Loucy (cell line): ENCODE results near the gene ARF4.
A peak's percentile ranks its signal among the peaks of the same experiment; 100 is the strongest.

Source experiments
- H2AFZ ChIP-seq: fragments of 200-600 bp; sonication (generic); 2 replicates; pipeline ENCODE4 v1.6.0; 2016; ENCODE audit warnings: antibody characterized with exemption, mild to moderate bottlenecking, low read length, moderate library complexity
- H3F3A ChIP-seq: fragments of 200-600 bp; 2 replicates; pipeline ENCODE4 v1.6.0; 2016; ENCODE audit warnings: antibody characterized with exemption, low read depth, mild to moderate bottlenecking
- H3K27me3 ChIP-seq: fragments of 200-600 bp; sonication (generic); 2 replicates; pipeline ENCODE4 v1.6.1; 2014; ENCODE audit warnings: low read length, mild to moderate bottlenecking; ENCODE audit not compliant: insufficient read depth, poor library complexity, severe bottlenecking
- H3K36me3 ChIP-seq: fragments of 200-600 bp; sonication (generic); 2 replicates; pipeline ENCODE4 v1.6.1; 2016; ENCODE audit warnings: low read length; ENCODE audit not compliant: insufficient read depth
- H3K4me1 ChIP-seq: fragments of 200-600 bp; sonication (generic); 2 replicates; pipeline ENCODE4 v1.5.1; 2014; ENCODE audit warnings: low read length, mild to moderate bottlenecking; ENCODE audit not compliant: insufficient read depth, poor library complexity, severe bottlenecking
- H3K4me2 ChIP-seq: fragments of 200-600 bp; sonication (generic); 2 replicates; pipeline ENCODE4 v1.6.0; 2014; ENCODE audit warnings: antibody characterized with exemption, low read length, low read depth, mild to moderate bottlenecking; ENCODE audit not compliant: poor library complexity, severe bottlenecking
- H3K4me3 ChIP-seq: fragments of 200-600 bp; sonication (generic); 2 replicates; pipeline ENCODE4 v1.5.1; 2014; ENCODE audit warnings: low read length, mild to moderate bottlenecking, mixed read lengths; ENCODE audit not compliant: poor library complexity, severe bottlenecking
- H3K79me2 ChIP-seq: fragments of 200-600 bp; sonication (generic); 2 replicates; pipeline ENCODE4 v1.6.1; 2014; ENCODE audit warnings: low read length; ENCODE audit not compliant: insufficient read depth
- H3K9ac ChIP-seq: fragments of 200-600 bp; sonication (generic); 2 replicates; pipeline ENCODE4 v1.6.0; 2014; ENCODE audit warnings: mild to moderate bottlenecking, low read depth, low read length, moderate library complexity; ENCODE audit not compliant: poor library complexity, severe bottlenecking
- H3K9me2 ChIP-seq: fragments of 200-600 bp; sonication (generic); replicated peaks from 2 replicates; pipeline ENCODE4 v1.6.1; 2016; ENCODE audit warnings: low read depth, low read length, mixed read lengths
- H3K9me3 ChIP-seq: fragments of 200-600 bp; sonication (generic); 2 replicates; pipeline ENCODE4 v1.6.1; 2014; ENCODE audit warnings: mild to moderate bottlenecking, antibody characterized with exemption, low read length, low read depth; ENCODE audit not compliant: insufficient read depth
- H4K20me1 ChIP-seq: fragments of 200-600 bp; sonication (generic); 2 replicates; pipeline ENCODE4 v1.6.0; 2014; ENCODE audit warnings: antibody characterized with exemption, low read length, mild to moderate bottlenecking; ENCODE audit not compliant: insufficient read depth, poor library complexity, severe bottlenecking
- CTCF ChIP-seq: fragments of 200-600 bp; sonication (generic); conservative IDR thresholded peaks from 2 replicates; pipeline ENCODE4 v1.5.1; 2014; ENCODE audit warnings: mild to moderate bottlenecking, antibody characterized with exemption, low read length
- EZH2phosphoT487 ChIP-seq: fragments of 200-600 bp; IDR thresholded peaks from 2 replicates; pipeline ENCODE4 v1.6.1; 2018; ENCODE audit warnings: antibody characterized with exemption, mild to moderate bottlenecking, moderate library complexity, borderline replicate concordance

Gene ARF4

GRCh38 chr3:57555306-57555705 lies 41.8 kb downstream of the ARF4 start:
- TF ChIP-seq CTCF, result no peak
- TF ChIP-seq EZH2phosphoT487, result no peak
- Histone ChIP-seq H4K20me1 (peaks cover 27% of the 10 kb centered on the region), H3K9me2 (no peaks in the 10 kb centered on the region), H3K9me3 (no peaks in the 10 kb centered on the region), H3K9ac (peak overlapping the region; percentile 88), H3K79me2 (peaks cover 42% of the 10 kb centered on the region), H2AFZ (peak overlapping the region; percentile 99), H3K4me2 (peak overlapping the region; percentile 100), H3K36me3 (no peaks in the 10 kb centered on the region), H3F3A (no peaks in the 10 kb centered on the region), H3K4me3 (peak overlapping the region; percentile 97), H3K4me1 (peaks cover 28% of the 10 kb centered on the region), H3K27me3 (no peaks in the 10 kb centered on the region)

DNA sequence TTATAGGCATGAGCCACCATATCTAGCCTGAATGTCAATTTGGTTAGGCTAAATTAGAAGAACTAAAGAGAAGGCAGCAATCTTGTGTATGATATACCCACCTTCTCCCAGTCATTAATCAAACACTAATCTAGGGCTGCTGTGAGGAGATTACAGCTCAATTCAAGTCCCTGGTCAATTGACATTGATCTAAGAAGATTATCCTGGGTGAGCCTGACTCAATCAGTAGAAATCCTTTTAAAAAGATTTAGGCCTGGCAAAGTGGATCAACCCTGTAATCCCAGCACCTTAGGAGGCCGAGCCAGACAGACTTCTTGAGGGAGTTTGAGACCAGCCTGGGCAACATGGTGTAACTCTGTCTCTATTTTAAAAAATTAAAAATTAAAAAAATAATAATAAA lies 50.5 kb downstream of the ARF4 start:
- no peaks in the 10 kb centered on the region for H3K9me3 ChIP-seq
- no peak overlapping the region for H3K4me2 ChIP-seq
- H4K20me1 ChIP-seq, result no peaks in the 10 kb centered on the region
- H3K27me3 ChIP-seq, result no peaks in the 10 kb centered on the region
- H2AFZ ChIP-seq, result no peak overlapping the region
- no peak for TF ChIP-seq CTCF
- no peak for TF ChIP-seq EZH2phosphoT487
- H3K9ac ChIP-seq, result no peak overlapping the region
- H3F3A ChIP-seq, result no peaks in the 10 kb centered on the region
- H3K79me2 ChIP-seq, result no peaks in the 10 kb centered on the region
- no peaks in the 10 kb centered on the region for H3K9me2 ChIP-seq
- no peak overlapping the region for H3K4me3 ChIP-seq
- no peaks in the 10 kb centered on the region for H3K4me1 ChIP-seq
- no peaks in the 10 kb centered on the region for H3K36me3 ChIP-seq

DNA sequence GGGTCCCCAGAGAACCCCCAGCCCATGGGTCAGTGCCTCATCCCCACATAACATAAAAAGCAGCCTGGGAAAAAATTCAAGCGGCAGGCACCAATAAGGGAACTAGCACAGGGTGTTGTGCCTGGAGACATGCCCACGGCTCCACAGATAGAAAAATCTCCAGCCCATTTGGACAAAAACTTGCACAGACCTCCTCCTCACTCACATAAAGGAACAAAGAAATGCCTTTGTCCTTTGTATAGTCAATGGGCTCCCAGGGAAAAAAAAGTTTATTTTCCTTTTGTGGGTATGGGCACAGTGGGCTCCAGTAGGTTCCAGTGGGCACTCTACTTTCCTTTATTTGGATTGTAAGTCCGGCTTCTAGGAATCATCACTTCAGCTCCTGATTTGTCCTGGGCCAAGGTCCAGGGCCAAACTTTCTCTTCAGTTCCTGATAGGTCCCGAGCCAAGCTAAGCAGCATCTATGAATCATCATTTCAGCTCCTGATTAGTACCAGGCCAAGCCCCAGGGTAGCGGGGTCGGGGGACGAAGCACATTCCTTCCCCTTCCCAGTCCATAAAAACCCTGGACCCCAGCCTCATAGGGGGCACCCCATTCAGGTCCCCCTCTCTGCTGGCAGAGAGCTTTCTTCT lies 51.4 kb downstream of the ARF4 start:
- TF ChIP-seq EZH2phosphoT487 (no peak), CTCF (no peak)
- H2AFZ ChIP-seq, result no peak overlapping the region
- H4K20me1 ChIP-seq, result no peaks in the 10 kb centered on the region
- no peaks in the 10 kb centered on the region for H3K79me2 ChIP-seq
- H3K9me2 ChIP-seq, result no peaks in the 10 kb centered on the region
- H3K4me1 ChIP-seq, result no peaks in the 10 kb centered on the region
- no peaks in the 10 kb centered on the region for H3K36me3 ChIP-seq
- H3K9me3 ChIP-seq, result no peaks in the 10 kb centered on the region
- H3K9ac ChIP-seq, result no peak overlapping the region
- H3K4me2 ChIP-seq, result no peak overlapping the region
- no peak overlapping the region for H3K4me3 ChIP-seq
- H3F3A ChIP-seq, result no peaks in the 10 kb centered on the region
- no peaks in the 10 kb centered on the region for H3K27me3 ChIP-seq
